Activated CD4-positive, alpha-beta T cell treated with anti-CD3 and anti-CD28 coated beads, Interleukin-2, amount 50 U/mL, for 16 hours (primary cell): Measurements from ENCODE around the gene CLEC6A.
"Not testable (repeated sequence)": the region's sequence is repeated elsewhere in the genome, so short reads cannot be mapped to it uniquely, and the experiment has no call there.

Experiments used
- DNase-seq: peaks from one replicate; pipeline ENCODE4 v3.0.0-alpha.2; 2020

Gene CLEC6A

GRCh38 chr12:8455727-8456360 is at the start of gene CLEC6A:
TSS of gene CLEC6A (plus strand) at chr12:8455962. CDS start at chr12:8456112, 150 bp downstream.
- DNase-seq, result no peak

DNA sequence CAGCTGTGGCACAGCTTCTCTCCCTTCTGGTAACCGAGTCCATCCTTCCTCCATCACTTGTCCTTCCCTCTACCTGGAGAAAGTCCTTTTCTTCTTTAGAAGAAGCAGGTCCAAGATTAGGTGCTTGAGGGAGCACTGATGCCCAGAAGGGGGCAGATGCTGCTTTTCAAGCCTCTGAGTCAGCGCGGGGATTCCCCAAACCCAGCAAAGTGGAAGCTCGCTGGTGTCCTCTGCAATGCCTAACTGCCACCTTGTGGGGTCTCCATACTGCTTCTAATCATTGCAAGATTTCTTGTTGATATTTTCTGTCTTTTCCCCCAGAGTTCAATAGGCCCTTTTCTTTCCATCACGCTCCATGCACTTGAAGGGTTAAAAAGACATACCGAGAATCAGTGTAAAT is 36.2 kb upstream of the CLEC6A start:
- DNase-seq, result not testable (repeated sequence)

GRCh38 chr12:8420506-8420905 is 35.3 kb upstream of the CLEC6A start:
- DNase-seq, result no peak

GRCh38 chr12:8444536-8445278 is 11.1 kb upstream of the CLEC6A start:
- not testable (repeated sequence) for DNase-seq

DNA sequence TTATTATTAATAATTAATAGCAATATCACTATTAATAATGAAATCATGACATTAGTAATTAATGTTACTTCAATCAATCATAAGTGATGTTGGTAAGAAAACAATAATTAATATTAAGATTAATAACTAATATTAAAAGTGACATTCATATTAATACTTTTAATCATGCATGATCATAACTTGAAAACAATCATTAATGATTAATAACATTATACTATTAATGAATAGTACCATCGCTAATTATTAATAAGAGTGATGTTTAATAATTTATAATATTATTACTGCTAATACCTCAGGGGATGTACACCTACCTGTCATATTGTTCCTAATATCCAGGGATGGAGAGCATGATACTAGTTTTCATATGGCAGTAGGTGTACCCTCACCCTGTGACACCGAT is 10.0 kb upstream of the CLEC6A start:
- DNase-seq, result no peak

GRCh38 chr12:8446642-8447547 is 8.9 kb upstream of the CLEC6A start:
- no peak for DNase-seq

- DNase-seq, result no peak
Measured at GRCh38 chr12:8449355-8449859, 6.4 kb upstream of the CLEC6A start.

- no peak for DNase-seq
Measured at GRCh38 chr12:8452036-8452435, 3.7 kb upstream of the CLEC6A start.

DNA sequence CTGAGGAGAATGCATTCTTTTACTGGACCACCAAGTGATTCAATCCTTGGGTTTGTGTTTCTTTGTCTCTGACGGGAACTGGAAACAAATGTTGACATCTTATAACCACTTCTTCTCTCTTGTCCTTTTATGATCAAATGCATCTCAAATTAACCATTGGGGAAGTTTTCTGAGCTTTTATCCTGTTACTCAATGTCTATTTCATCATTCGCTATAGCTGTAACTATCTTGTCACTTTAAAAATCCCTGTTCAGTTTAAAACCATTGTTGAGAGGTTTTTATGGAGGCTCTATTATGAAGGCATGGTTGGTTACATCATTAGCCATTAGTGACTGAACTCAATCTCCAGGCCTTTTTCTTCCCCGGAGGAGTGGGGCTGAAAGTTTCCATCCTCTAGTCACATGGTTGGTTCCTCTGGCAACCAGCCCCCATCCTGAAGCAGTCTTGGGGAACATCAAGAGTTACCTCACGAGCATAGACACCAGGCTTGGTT is 2.7 kb upstream of the CLEC6A start:
- DNase-seq, result no peak

DNA sequence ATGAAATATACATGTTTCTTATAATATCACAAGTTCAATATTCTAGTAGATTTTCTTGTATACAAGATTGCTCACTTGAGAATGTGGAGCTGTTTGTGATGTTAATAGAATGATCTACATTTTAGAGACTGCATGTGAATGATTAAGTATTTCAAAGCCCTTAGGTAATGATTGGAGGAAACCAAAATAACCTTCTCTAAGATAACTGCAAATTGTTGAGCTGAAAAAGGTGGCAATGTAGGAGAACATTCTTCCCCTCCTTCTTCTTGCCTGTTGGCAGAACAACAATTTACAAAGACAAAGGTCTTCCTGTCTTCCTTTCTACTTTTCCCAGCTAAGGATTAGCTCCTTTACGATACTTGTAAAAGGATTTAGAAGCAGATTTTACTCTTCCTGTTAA is 2.0 kb upstream of the CLEC6A start:
- no peak for DNase-seq

GRCh38 chr12:8455271-8455670 is 491 bp upstream of the CLEC6A start:
- no peak for DNase-seq

- no peak for DNase-seq
Measured at GRCh38 chr12:8461426-8461825, 5.7 kb downstream of the CLEC6A start.

GRCh38 chr12:8465301-8465996 is 9.7 kb downstream of the CLEC6A start:
- no peak for DNase-seq

GRCh38 chr12:8466241-8466640 is 10.5 kb downstream of the CLEC6A start:
- no peak for DNase-seq

DNA sequence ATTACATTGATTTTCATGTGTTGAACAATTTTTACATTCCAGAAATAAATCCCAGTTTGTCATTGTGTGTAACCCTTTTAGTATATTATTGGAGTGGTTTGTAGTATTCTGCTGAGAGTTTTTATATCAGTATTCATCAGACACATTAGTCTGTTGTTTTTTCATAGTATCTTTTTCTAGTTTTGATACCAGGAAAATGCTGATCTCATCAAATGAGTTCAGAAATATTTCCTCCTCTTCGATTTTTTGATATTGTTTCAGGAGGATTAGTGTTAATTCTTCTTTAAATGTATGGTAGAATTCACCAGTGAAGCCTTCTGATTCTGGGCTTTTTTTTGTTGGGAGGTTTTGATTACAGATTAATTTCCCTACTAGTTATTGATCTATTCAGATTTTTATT is 15.3 kb downstream of the CLEC6A start:
- DNase-seq, result no peak

DNA sequence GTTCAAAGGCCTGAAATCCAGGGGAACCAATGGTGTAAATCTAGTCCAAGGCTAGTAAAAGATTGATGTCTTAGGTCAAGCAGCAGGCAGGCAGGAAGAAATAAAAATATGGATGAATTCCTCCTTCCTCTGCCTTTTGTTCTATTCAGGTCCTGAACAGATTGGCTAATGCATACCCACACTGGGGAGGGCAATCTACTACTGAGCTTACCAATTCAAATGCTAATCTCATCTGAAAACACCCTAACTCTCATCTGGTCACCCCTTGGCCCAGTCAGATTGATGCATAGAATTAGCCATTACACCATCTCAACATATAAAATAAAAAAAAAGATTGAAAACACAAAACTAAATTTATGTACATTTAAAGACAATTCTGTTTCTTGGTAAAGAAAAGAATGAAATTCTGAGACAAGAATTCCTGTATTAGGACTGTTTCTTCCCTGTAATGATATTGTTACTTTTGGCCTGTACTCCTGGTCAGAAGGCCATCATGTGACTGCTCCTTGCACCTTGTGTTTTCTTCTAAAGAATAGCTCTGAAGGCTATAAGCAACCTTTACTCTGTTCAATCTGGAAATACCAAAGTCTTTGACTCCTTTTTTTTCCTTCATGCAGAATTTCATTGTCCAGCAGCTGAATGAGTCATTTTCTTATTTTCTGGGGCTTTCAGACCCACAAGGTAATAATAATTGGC is 19.9 kb downstream of the CLEC6A start:
- DNase-seq, result no peak

DNA sequence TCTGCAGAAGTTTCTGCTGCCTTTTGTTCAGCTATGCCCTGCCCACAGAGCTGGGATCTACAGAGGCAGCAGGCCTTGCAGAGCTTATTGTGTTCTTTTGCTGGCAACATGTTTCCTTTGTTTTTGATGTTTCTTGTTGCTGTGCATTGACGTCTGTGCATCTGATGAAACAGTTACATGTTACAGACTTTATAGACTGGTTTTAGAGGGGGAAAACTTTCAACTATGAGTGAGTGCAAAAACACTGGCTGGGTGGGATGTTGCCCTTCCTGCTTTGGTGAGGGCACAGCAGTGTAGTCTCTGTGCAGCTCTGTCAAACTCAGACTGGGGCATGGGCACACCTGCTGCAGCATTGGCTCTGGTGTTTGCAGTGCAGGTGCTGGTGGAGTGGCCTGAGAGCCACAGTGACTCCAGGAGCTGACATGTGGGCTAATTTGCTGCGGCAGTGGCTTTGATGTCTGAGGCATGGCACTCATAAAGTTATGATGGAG is 26.9 kb downstream of the CLEC6A start:
- DNase-seq, result no peak

GRCh38 chr12:8483079-8483478 is 27.3 kb downstream of the CLEC6A start:
- no peak for DNase-seq

DNA sequence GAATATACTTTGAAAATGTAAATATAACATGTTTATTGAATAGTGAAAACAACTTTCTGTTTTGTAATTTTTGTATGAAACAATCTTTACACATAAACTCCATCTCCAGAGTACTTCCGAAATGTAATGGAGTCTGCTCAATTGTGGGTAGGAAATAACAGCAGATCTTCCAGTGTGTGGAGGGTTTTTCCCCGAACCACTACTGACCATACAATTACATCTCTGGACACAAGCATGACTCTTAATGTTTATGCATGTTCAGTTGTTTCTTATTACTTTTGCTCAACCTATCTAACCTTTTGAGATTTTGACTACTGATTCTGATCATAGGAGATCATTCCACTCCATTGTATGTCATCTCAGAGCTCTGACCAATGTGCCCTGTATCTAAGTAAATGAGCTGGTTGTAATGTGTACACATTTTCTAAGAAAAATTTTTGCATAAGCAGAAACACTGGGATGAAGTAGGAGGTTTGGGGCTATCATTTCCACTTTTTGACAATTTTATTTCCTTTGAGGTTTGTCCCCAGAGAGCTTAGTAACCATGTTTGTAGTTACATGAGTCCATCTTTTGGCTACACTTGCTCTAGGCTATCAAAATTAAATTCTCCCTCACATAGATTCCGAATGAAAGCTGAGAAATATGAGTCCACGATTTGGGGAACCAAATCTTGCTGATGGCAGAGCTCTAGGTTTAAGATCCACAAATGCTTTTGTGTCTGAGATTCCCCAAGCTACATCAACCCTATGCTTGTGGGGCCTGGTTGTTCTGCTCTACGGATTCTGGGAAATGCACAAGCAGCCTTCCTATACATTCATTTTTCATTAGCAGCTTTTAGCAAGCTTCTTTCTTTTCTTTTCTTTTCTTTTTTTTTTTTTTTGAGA is 36.1 kb downstream of the CLEC6A start:
- peak; percentile 1 for DNase-seq

DNA sequence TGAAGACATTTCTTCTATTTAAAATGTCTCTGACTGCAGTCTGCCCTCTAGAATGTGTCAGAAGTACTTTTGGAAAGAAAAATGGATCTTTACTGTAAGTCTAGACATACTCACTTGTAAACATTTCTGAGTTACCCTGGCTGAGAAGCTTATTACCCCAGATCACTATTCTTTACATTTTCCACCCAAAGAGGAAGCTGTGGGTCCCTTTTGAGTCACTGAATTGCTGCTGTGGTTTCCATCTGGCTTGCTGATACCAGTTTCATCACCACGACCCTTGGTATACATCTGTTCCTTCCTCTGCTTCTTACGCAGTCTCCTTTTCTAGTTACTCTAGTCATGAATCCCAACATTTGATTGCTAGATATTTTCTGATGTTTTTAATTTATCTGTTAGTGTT is 37.3 kb downstream of the CLEC6A start:
- peak; percentile 90 for DNase-seq

GRCh38 chr12:8495671-8496070 is 39.9 kb downstream of the CLEC6A start:
- DNase-seq, result not testable (repeated sequence)
